Limb (tissue), 2 donors: ENCODE results near the gene ADAMTS15.
A peak's percentile ranks its signal among the peaks of the same experiment; 100 is the strongest.

ENCODE experiments used
- DNase-seq, 2 donors: peaks; one replicate each; pipeline ENCODE4 v3.0.0-alpha.2; 2016; ENCODE audit errors: extremely low spot score in 2 of 2

ADAMTS15 gene

DNA sequence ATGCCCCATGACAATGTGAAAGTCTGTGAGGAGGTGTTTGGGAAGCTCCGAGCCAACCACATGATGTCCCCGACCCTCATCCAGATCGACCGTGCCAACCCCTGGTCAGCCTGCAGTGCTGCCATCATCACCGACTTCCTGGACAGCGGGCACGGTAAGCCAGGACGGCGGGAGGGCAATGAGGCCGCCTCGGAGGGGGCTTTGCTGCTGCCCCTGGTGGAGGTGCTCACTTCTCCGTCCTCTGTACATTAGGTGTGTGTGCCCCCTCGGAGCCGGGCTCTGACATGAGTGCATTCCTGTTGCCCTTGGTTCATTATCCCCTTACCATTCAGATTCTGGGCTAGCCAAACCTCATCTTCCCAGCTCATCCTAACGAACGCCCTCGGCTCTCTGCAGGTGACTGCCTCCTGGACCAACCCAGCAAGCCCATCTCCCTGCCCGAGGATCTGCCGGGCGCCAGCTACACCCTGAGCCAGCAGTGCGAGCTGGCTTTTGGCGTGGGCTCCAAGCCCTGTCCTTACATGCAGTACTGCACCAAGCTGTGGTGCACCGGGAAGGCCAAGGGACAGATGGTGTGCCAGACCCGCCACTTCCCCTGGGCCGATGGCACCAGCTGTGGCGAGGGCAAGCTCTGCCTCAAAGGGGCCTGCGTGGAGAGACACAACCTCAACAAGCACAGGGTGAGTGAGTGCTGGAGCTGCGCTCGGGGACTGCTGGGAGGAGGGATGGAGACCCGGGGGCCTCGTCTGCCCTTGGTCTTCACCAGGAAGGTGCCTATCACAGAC lies 13.8 kb downstream of the ADAMTS15 start:
- DNase-seq: no peak

DNA sequence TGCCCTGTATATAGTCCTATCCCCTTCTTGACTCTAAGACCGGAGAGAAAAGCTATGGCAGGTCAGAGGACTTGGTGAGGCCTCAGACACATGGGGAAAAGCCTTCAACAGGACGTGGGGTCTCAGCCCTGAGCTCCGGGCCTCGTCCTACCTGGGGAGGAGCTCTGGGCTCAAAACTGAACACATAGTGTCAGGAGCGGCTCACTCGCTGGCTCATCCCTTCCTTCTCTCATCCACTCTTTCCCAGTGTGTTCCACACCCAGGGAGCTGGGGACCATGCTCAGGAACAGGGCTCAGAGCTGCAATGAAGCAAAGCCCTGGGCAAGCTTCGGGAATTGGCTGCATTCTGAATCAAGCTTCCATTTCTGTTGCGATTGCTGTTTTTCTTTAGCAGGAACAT lies 14.5 kb downstream of the ADAMTS15 start:
- no peak for DNase-seq

DNA sequence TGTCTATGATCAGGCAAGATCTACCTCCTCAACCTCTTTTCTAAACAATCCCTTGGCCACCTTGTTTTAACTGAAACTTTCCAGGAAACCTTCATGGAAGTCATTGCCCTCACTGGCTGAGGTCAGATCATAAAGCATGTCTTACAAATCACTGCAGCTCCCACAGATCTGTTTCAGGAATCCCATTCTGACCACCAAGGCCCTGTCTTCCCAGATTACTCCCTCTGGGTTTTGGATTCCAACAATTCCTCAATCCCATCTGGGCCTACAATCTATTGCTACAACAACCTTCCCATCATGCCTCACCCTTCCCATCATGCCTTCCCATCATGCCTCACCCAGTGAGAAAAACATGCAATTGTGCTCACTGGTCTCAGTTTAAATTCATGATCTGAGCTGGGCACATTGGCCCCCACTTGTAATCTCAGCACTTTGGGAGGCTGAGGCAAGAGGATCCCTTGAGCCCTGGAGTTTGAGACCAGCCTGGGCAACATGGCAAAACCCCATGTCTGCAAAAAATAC lies 15.9 kb downstream of the ADAMTS15 start:
- DNase-seq: no peak

DNA sequence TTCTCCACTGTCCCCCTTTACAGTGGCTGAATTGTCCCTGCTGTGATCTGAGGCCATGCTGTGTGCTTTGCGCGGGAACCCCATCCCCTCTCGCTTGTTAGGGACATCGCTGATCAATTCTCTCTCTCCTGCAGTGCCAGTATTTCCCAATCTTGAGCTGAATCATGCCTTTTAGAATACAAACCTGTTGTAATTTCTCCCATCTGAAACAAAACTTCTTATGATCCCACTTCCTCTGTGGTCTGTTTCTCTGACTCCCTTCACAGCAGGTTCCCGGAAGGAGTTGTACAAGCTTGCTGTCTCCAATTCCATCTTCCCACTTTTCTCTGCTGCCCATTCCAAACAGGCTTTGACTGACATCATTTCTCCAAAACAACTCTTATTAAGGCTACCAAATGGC lies 16.8 kb downstream of the ADAMTS15 start:
- DNase-seq: no peak

DNA sequence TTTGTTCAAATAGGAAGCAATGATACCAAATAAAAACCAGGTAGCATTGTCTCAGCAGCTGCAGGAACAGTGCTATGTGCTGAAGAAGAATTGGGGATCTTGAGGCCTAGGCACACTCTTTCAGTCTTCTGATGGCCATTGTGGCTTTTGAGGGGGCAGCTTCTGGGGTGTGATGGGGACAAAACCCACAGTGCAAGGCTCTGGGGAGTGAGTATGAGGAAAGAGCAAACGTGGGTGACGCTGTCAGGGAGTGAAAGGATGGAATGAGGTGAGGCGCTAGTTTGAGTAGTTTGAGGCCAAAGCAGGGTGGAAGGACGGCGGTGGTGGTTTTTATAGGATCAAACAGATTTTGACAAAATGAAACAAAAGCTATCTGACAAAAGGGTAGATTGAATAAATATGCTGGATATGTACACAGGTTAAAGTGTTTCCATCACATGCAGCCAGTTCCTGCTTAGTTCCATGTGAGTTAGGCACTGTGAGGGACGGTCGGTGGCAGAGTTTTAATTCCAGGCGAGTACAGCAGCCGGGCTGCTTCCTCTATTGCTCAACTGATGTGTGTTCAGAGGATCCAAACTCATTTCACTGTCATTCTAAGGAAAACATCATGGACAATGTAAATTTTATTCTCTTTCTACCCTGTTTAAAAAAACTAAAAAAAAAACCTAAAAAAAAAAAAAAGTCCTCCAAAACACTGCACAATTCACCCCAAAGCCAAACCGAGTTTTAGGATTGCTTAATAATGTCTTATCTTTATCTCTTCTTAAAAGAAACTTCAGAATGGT lies 18.9 kb downstream of the ADAMTS15 start:
- DNase-seq: no peak

DNA sequence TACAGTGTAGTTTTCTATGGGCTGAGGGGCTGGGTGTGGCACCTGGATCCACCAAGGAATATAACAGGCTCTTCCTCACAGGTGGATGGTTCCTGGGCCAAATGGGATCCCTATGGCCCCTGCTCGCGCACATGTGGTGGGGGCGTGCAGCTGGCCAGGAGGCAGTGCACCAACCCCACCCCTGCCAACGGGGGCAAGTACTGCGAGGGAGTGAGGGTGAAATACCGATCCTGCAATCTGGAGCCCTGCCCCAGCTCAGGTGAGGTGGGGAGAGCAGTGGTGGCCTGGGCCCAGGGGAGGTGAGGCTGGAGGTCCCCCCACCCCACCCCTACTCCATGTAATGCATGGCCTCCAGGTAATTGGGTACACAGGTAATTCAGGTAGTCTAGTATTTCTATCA lies 20.7 kb downstream of the ADAMTS15 start:
- DNase-seq: no peak

DNA sequence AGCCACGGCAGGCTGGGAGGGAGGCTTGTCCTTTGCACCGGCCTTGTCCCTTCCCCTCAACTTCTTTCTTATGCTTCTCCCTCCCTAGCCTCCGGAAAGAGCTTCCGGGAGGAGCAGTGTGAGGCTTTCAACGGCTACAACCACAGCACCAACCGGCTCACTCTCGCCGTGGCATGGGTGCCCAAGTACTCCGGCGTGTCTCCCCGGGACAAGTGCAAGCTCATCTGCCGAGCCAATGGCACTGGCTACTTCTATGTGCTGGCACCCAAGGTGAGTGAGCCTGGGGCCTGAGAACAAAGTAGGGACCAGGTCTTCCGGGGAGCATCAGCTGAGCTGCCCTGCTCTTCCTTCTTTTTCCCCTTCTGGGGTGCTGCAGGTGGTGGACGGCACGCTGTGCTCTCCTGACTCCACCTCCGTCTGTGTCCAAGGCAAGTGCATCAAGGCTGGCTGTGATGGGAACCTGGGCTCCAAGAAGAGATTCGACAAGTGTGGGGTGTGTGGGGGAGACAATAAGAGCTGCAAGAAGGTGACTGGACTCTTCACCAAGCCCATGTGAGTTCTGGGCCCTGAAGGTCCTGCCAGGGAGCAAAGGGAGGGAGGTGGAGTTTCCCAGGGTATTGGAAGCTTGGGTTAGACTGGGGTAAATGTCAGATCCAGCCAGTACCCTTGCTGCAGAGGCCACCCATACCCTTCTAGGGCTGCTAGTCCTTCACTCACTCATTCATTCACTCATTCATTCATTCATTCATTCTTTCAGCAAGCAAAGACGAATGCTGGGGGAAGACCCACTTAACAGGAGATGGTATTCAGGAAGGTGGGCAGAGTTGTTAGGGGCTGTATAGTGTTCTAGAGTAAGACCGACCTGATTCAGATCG lies 22.6 kb downstream of the ADAMTS15 start:
- peak in 1 of 2 donors; percentile 5 for DNase-seq

DNA sequence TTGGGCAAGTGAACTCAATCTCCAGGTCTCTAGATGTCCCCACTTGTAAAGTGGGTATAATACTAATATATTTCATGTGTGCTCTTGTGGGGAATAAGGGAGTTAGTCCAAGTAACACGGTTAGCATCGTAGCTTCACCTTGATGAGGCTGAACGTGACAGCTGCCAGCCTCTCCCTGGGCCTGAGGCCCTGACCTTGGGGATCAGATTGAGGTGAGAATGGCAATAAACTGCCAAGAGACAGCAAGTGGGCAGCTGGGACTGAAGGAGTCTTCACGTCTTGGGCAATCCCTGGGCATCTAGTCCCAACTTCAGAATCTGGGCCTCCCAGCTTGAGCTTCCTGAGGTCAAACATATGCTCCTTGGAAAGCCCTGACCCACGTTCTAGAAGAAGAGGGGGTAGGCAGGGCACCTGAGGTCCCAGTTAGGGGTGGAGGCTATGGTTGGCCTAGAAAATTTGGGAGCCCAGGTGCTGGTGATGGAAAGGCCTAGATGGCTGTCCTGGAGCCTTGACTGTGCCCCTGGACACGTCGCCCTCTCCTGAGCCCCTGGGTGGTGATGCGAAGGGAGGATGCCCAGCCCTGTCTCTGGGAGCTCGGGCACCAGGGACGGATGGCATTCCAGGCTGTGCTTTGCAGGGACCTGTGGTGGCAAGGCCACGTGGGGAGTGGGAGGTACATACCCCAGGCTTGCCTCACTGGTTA lies 23.4 kb downstream of the ADAMTS15 start:
- DNase-seq: peak in 1 of 2 donors; percentile 15

DNA sequence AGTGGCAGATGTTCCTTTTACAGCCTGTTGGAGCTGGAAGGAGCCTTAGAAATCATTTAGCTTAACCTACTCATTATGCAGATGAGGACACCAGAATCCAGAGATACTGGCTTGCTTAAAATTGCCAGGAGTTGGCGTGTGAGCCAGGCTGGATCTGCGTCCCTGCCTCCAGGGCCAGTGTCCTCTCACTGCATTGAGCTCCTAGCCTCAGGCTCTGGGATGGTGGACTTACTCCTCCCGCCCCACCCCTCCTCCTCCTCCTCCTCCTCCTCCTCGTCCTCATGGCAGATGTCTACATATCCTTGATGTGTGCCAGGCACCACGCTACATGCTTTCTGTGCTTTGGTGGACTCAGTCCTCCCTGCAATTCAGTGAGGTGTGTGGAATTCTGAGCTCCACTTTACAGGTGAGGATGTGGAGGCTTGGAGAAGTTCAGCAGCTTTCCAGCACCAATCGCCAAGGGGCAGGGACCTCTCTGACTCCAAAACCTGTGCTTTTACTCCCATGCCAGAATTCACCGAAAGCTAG lies 24.1 kb downstream of the ADAMTS15 start:
- DNase-seq: peak in 1 of 2 donors; percentile 8

DNA sequence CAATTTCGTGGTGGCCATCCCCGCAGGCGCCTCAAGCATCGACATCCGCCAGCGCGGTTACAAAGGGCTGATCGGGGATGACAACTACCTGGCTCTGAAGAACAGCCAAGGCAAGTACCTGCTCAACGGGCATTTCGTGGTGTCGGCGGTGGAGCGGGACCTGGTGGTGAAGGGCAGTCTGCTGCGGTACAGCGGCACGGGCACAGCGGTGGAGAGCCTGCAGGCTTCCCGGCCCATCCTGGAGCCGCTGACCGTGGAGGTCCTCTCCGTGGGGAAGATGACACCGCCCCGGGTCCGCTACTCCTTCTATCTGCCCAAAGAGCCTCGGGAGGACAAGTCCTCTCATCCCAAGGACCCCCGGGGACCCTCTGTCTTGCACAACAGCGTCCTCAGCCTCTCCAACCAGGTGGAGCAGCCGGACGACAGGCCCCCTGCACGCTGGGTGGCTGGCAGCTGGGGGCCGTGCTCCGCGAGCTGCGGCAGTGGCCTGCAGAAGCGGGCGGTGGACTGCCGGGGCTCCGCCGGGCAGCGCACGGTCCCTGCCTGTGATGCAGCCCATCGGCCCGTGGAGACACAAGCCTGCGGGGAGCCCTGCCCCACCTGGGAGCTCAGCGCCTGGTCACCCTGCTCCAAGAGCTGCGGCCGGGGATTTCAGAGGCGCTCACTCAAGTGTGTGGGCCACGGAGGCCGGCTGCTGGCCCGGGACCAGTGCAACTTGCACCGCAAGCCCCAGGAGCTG lies 24.8 kb downstream of the ADAMTS15 start:
- peak in 1 of 2 donors; percentile 22 for DNase-seq

DNA sequence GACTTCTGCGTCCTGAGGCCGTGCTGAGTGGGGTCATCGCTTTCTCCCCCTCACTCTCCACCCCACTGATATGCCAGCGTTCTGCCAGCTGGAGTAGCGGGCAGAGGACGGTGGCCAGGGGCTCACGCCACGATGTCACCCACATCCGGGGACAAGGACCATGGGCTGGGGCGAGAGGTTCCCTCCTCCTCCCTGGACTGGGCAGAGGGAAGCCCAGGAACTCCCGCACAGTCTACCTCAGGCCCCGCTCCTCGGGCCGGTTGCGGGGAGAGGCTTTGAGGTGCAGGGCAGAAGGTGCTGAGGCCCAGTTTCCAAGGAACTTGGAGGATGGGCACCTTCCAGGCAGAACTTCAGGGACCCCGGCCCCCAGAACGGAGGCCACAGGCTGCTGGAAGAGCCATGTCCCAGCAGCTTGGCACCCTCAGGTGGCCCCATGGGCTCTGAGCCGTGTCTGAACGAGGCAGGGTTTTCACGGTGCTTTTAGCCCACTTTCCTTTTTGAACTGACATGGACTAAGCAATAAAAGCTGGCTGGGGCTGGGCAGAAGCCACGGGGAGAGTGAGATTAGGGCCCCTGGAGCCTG lies 25.4 kb downstream of the ADAMTS15 start:
- DNase-seq: no peak

DNA sequence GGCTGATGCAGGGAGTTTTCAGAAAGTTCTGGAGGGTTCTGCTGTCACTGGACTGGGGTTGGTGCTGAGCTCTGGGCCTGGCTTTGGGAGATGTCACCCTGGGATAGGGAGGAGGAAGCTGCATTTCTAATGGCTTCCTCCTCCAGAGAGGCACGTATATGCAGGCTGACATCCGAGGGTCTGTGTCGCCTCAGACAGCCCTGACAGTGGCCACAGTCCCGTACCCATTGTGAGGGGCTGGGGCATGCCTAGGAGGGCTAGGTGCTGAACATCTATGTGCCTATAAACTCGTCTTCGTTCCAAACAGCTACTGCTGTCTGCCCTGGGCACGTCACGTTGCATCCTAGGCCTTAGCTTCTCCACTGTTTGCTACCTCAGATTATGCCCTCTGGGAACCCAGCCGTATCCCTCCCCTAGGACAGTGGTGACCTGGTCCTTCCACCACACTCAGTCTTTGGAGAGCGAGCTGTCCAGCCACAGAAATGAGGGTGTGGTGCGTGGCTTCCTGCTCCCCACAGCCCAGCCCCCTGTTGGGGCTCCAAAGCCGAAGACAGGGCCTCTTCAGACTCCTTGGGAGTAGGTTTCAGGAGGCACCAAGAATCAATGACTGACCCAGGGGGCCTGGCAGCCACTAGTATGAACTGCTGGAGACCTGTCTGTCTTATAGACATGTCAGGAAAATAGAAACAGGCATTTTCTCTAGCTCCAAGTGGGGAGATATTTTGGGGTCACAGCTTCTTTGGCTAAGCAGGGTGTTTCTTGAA lies 26.4 kb downstream of the ADAMTS15 start:
- no peak for DNase-seq

DNA sequence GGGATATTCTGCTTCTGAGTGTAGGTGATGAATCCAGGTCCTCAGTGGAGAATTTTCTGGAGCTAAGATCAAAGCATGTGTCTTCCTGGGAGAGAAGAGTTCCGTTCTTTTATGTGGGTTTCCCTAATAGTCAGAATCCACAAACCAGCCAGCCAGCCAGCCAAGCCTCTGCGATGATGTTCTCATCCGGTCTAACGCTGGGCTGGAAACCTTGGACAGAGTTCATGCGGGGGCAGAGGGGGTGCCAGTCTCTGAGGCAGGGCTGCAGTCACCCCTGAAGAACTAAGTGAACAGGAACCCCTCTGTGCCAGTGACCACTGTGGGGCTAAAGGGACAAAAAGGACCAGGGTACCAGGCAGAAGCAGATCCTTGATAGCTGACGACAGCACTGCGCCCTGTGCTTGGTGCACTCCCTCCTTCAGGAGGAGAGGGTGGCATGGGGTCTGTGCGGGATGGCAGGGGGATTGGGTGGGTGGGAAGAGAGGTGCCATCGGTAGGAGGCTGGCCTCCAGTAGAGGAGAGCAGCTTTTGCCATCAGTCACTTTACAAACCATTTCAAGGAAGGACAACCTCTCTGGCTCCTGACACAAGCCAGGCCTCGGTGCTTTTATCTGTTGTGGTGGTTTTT lies 27.1 kb downstream of the ADAMTS15 start:
- no peak for DNase-seq

DNA sequence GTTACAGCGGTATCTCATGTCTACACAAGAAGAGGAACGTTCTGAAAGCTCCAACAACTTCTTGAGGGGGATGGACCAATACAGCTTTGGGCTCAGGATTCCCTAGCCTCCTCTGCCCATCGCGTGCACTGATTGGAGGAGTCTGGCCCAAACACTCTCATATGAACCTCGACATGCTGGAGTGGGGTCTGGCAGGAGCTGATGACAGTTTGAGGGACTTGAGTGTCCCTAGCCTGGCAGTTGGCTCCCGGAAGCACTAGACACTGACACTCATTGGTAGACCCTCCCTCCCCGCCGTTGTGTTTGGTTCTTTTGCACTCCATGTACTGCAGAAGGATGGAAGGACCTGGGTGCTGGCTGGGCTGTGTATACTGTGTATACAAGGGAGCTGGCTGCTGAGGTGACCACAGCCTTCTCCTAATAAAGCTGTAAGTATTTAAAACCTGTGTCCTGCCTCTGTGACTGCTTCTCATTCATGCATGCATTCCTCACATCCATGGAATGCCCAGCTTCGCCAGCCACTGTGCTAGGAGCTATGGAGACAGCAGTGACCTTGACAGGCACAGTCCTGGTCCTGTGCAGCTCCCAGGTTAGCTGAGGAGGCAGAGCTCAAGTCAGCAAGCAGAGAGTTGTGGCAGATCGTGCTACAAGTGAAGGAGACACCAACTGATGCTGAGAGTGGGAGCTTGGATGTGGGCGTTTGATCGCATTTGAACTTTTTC lies 27.9 kb downstream of the ADAMTS15 start:
- no peak for DNase-seq

DNA sequence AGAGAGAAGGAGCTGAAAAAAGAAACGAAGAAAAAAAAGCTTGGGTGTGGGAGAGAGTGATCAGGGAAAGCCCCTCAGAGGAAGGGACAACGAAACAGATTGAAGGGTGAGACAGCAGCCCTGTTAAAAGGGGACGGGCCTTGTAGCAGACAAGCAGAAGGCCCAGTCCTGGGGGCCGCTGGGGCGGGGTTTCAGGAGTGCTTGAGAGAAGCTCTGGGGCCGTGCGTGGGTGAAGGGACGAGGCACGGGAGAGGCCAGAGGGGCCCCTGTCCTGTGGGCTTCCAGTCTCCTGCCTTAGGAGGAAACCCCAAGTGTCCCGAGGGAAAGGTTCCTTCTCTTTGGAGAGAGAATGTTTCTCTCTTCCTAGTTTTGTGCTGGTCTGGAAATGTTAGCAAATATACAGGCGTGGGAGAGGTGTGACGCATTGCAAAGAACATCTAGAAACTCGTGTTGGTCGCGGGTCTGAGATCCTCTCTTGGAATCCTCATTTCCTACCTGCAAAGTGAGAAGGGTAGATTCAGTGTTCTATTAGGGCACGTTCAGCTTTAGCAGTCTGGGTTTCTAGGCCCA lies 28.6 kb downstream of the ADAMTS15 start:
- no peak for DNase-seq

DNA sequence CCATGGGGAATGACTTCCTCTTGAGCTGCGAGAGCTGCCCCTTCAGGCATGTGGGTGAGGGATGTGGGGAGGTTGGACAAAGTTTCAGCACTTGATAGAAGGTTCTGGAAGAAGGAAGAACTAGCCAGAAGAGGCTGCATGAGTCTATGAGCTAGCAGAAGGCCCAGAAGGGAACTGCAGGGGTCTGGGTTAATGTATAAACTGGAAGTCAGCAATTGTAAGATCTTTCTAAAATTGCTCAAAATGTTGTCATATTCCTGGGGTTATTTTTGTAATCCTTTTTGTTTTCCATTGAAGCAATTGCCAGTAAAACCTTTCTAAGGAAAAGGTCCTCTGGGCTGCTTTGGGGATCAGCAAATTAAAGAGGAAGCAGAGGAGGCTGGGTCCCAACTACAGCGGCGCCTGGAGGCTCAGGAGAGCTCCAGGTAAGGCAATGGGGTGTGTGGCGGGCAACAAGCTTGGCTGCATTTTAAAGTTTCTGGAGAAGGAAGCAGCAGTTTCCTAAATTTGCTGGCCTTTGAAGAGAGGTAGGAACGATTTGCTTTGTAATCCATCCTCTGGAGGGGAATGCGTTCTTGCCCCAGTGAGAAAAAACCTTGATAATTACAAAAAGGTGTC lies 29.2 kb downstream of the ADAMTS15 start:
- DNase-seq: no peak

DNA sequence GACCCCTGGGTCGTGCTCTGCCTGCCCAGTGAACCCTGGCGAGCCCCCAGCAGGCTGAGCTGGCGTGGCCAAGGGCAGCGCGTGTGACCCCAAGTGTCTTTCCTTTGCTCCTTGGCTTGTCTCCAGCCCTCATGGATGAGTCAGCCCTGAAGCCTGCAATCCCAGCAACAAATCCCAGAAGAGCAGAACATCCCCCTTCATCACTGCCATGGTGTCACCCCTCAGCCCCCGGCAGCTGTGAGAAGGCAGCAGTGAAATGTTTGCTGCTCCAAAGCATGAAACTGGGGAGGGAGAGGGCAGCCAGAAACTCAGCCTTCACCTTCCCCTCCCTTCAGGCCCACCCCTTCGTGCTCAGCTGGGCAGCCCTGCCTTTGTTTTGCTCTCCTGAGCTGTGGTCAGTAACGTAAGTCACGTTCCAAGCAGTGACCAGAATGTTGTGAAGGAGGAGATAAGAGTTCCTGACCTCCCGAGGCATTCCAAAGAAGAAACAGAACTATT lies 29.8 kb downstream of the ADAMTS15 start:
- no peak for DNase-seq
